Measurements from ENCODE around the gene STK16. TPM values are rescaled to one million over a fixed set of nuclear protein-coding genes. Genes with fewer than 3 reads are reported as not detected.

Gene STK16
- total RNA-seq, 1 donor from 2014 or later: 19.9 TPM

DNA sequence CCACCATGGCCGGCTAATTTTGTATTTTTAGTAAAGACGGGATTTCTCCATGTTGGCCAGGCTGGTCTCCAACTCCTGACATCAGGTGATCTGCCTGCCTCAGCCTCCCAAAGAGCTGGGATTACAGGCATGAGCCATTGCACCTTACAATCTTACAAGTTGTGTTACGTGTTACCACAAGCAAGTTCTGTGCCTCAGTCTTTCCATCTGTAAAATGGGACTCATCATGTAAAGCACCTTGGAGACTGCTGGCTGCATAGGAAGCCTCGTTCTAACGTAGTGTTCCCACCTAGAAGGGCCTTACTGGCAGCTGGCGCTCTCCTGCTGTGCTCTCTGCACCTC, 43.9 kb downstream of the STK16 start:
- no peaks in the 10 kb centered on the region for H3K9me3 Mint-ChIP-seq
- Histone ChIP-seq H3K27me3 (peaks cover 10% of the 10 kb centered on the region), H3K4me2 (no peak overlapping the region), H4K20me1 (ENCODE audit: low read depth) (no peaks in the 10 kb centered on the region), H3K9me3 (ENCODE audit: low read depth) (no peaks in the 10 kb centered on the region), H2AFZ (replicated peaks) (no peak overlapping the region), H3K79me2 (ENCODE audit: low read depth) (no peaks in the 10 kb centered on the region), H3F3A (ENCODE audit: low read depth) (no peaks in the 10 kb centered on the region), H3K27ac (no peak overlapping the region), H3K36me3 (no peaks in the 10 kb centered on the region), H3K9ac (no peak overlapping the region), H3K4me1 (peaks cover 8% of the 10 kb centered on the region), H3K4me3 (no peak overlapping the region)
- no peak for TF ChIP-seq EZH2 (IDR thresholded peaks at IDR 0.05)
- TF ChIP-seq EZH2phosphoT487 (IDR thresholded peaks at IDR 0.05): no peak
- TF ChIP-seq, protein P1, sequence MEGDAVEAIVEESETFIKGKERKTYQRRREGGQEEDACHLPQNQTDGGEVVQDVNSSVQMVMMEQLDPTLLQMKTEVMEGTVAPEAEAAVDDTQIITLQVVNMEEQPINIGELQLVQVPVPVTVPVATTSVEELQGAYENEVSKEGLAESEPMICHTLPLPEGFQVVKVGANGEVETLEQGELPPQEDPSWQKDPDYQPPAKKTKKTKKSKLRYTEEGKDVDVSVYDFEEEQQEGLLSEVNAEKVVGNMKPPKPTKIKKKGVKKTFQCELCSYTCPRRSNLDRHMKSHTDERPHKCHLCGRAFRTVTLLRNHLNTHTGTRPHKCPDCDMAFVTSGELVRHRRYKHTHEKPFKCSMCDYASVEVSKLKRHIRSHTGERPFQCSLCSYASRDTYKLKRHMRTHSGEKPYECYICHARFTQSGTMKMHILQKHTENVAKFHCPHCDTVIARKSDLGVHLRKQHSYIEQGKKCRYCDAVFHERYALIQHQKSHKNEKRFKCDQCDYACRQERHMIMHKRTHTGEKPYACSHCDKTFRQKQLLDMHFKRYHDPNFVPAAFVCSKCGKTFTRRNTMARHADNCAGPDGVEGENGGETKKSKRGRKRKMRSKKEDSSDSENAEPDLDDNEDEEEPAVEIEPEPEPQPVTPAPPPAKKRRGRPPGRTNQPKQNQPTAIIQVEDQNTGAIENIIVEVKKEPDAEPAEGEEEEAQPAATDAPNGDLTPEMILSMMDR (IDR thresholded peaks at IDR 0.05): no peak
- H3K36me3 Mint-ChIP-seq: no peaks in the 10 kb centered on the region
- no peak for DNase-seq (ENCODE audit: low spot score)
- peaks cover 7% of the 10 kb centered on the region for H3K27me3 Mint-ChIP-seq (ENCODE audit: insufficient read depth, low read depth)
- H3K4me3 Mint-ChIP-seq: no peak overlapping the region
- H3K27ac Mint-ChIP-seq: peak overlapping the region; percentile 57
- H3K4me1 Mint-ChIP-seq: peaks cover 13% of the 10 kb centered on the region

DNA sequence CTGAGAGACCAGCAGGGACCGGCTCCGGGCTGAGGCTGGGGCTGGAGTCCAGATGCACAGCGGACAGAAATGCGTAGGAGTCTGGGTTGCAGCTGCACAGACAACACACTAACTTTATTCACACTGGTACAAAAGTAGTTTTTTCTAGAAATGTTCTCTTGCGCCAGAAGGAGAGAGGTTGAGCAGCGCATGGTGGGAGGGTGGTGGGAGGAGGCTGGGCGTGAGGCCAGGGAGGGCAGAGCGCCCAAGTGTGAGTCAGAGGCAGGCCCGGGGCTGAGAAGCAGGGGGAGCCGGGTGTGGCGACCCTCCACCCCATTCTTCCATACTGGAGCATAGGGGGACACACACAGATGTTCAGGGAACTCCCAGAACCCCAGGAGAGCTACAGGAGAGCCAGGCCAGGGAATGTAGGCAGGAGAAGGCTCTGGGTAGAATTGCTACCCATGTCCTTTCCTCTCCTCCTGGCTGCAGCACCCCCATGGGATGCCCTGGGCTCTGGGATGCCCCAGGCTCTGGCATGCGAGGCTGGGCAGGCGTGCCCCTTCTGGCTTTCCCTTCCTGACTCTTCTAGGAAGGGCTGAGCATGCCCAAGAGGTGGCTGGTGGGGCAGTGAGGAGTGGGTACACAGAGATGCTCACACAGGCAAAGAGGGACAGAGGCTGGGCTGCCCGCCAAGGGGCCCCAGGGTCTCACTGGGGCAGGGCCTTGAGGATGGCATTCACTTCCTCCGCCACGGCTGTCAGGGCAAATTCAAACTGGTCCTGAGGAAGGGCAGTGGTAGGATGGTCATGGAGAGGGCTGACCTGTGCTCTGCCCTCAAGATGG, 44.5 kb downstream of the STK16 start:
- Histone ChIP-seq H3K27me3 (peaks cover 10% of the 10 kb centered on the region), H3F3A (ENCODE audit: low read depth) (no peaks in the 10 kb centered on the region), H2AFZ (replicated peaks) (no peak overlapping the region), H3K79me2 (ENCODE audit: low read depth) (no peaks in the 10 kb centered on the region), H3K4me3 (no peak overlapping the region), H3K9ac (no peak overlapping the region), H3K9me3 (ENCODE audit: low read depth) (no peaks in the 10 kb centered on the region), H3K4me2 (no peak overlapping the region), H3K4me1 (peaks cover 9% of the 10 kb centered on the region), H4K20me1 (ENCODE audit: low read depth) (no peaks in the 10 kb centered on the region), H3K27ac (no peak overlapping the region), H3K36me3 (no peaks in the 10 kb centered on the region)
- Mint-ChIP-seq H3K27me3 (ENCODE audit: insufficient read depth, low read depth) (peaks cover 7% of the 10 kb centered on the region), H3K9me3 (no peaks in the 10 kb centered on the region), H3K4me3 (no peak overlapping the region), H3K27ac (peak overlapping the region; percentile 57), H3K36me3 (no peaks in the 10 kb centered on the region), H3K4me1 (peaks cover 16% of the 10 kb centered on the region)
- TF ChIP-seq, protein P1 (IDR thresholded peaks at IDR 0.05): no peak
- no peak for TF ChIP-seq EZH2 (IDR thresholded peaks at IDR 0.05)
- TF ChIP-seq EZH2phosphoT487 (IDR thresholded peaks at IDR 0.05): no peak
- DNase-seq (ENCODE audit: low spot score): no peak

DNA sequence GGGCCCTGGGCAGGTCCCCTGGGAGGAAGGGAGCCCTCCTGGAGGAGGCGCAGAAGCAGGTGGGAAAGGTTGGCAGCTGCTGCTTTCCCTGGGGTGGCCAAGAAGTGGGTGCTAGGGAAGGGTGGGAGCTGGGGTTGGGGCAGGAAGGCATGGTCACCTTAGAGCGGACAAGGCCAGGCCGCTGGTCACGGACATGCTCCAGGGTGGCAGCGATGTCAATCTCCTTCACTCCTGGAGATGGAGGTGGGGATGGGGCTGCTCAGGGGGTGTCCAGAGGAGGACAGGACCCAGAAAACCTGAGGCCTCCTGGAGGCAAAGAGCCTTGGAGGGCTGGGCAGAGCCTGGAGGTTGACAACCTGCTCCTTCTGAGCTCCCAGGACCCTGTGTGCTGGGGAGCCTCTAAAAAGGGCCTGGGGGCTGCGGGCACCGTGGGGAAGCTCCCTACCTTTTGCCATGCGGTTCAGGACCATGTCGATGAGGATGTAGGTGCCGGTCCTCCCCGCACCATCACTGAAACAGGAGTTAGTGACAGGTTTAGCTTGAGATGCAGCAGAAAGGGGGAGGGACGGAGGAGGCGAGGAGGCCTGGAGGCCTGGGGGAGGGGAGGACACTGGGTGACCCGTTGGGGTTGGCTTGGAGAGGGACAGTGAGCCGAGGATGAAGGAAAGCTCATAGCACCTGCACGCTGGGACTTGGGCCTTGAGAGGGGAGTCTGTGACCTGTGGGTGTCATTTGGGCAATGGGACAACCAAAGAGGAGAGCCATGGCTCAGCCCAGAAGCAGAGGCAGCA, 45.3 kb downstream of the STK16 start:
- peak overlapping the region; percentile 74 for H3K27ac Mint-ChIP-seq
- H3K27me3 Mint-ChIP-seq (ENCODE audit: insufficient read depth, low read depth): peaks cover 9% of the 10 kb centered on the region
- H2AFZ ChIP-seq (replicated peaks): no peak overlapping the region
- H3K9ac ChIP-seq: no peak overlapping the region
- H3K36me3 Mint-ChIP-seq: no peaks in the 10 kb centered on the region
- peaks cover 19% of the 10 kb centered on the region for H3K4me1 Mint-ChIP-seq
- no peaks in the 10 kb centered on the region for H3K36me3 ChIP-seq
- TF ChIP-seq EZH2 (IDR thresholded peaks at IDR 0.05) (no peak), EZH2phosphoT487 (IDR thresholded peaks at IDR 0.05) (no peak)
- TF ChIP-seq, protein P1 (IDR thresholded peaks at IDR 0.05): no peak
- H3K79me2 ChIP-seq (ENCODE audit: low read depth): no peaks in the 10 kb centered on the region
- no peak overlapping the region for H3K4me3 Mint-ChIP-seq
- no peak overlapping the region for H3K4me2 ChIP-seq
- H3K4me1 ChIP-seq: peaks cover 9% of the 10 kb centered on the region
- H4K20me1 ChIP-seq (ENCODE audit: low read depth): no peaks in the 10 kb centered on the region
- peaks cover 17% of the 10 kb centered on the region for H3K27me3 ChIP-seq
- no peaks in the 10 kb centered on the region for H3K9me3 Mint-ChIP-seq
- H3K9me3 ChIP-seq (ENCODE audit: low read depth): no peaks in the 10 kb centered on the region
- DNase-seq (ENCODE audit: low spot score): no peak
- no peaks in the 10 kb centered on the region for H3F3A ChIP-seq (ENCODE audit: low read depth)
- no peak overlapping the region for H3K27ac ChIP-seq
- H3K4me3 ChIP-seq: no peak overlapping the region
